GM03348 (cell line): Measurements from ENCODE around the gene ARRDC2.
"Not testable (repeated sequence)": the region's sequence is repeated elsewhere in the genome, so short reads cannot be mapped to it uniquely, and the experiment has no call there.

Experiments used
- DNase-seq: peaks from one replicate; pipeline ENCODE4 v3.0.0; 2012; ENCODE audit warnings: low spot score

The ARRDC2 gene

GRCh38 chr19:17989425-17990094, 18.4 kb upstream of the ARRDC2 start:
- no peak for DNase-seq

GRCh38 chr19:17993076-17993813, 14.7 kb upstream of the ARRDC2 start:
- no peak for DNase-seq

- DNase-seq, result peak; percentile 95
Observed at GRCh38 chr19:17996826-17997316, 11.1 kb upstream of the ARRDC2 start.

GRCh38 chr19:17997969-17998826, 9.8 kb upstream of the ARRDC2 start:
- DNase-seq, result peak; percentile 33

GRCh38 chr19:17998827-17999150, 9.2 kb upstream of the ARRDC2 start:
- DNase-seq, result no peak

GRCh38 chr19:17999684-18000479, 8.1 kb upstream of the ARRDC2 start:
- DNase-seq, result no peak

GRCh38 chr19:18000480-18000914, 7.5 kb upstream of the ARRDC2 start:
- no peak for DNase-seq

GRCh38 chr19:18000915-18001776, 6.8 kb upstream of the ARRDC2 start:
- DNase-seq, result peak; percentile 94

- DNase-seq, result no peak
Observed at GRCh38 chr19:18001777-18002345, 6.1 kb upstream of the ARRDC2 start.

GRCh38 chr19:18002347-18002850, 5.6 kb upstream of the ARRDC2 start:
- no peak for DNase-seq

- DNase-seq, result not testable (repeated sequence)
Observed at GRCh38 chr19:18005750-18006149, 2.2 kb upstream of the ARRDC2 start.

GRCh38 chr19:18007044-18007916, 690 bp upstream of the ARRDC2 start:
- DNase-seq, result peak; percentile 91

- DNase-seq, result no peak
Observed at GRCh38 chr19:18008814-18009213, 844 bp downstream of the ARRDC2 start.

- no peak for DNase-seq
Observed at GRCh38 chr19:18009412-18010066, 1.6 kb downstream of the ARRDC2 start.

- DNase-seq, result no peak
Observed at GRCh38 chr19:18010149-18010548, 2.2 kb downstream of the ARRDC2 start.

GRCh38 chr19:18013210-18014111, 5.5 kb downstream of the ARRDC2 start:
- no peak for DNase-seq

GRCh38 chr19:18014197-18014596, 6.2 kb downstream of the ARRDC2 start:
- no peak for DNase-seq
